ENCODE results near the gene TNFSF13B.

Gene TNFSF13B

DNA sequence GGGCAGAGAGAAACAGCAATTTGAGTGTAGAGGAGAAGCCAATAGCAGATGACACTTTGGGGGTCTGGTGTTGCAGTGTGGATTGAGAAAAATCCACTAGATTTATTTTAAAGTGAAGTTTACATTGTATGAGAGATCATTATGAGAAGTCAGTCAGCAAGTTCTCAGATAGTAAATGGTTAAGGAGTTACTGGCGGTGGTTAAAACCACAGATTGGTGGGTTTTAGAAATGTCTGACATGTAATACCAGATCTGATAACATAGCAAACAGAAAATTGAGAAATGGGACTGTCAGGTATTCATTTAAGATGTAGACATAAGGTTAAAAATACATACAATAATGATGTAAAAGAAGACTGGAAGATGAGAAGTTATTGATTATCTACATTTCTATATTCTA is 44.1 kb upstream of the TNFSF13B start:
- no peak overlapping the region for H3K4me3 ChIP-seq (ENCODE audit: low read length)
- H3K4me2 ChIP-seq (ENCODE audit: low read length): no peak overlapping the region
- H3K9ac ChIP-seq (ENCODE audit: low read length): no peak overlapping the region
- no peak for TF ChIP-seq EZH2phosphoT487 (IDR thresholded peaks at IDR 0.05; ENCODE audit: low read depth)
- TF ChIP-seq, protein P1, sequence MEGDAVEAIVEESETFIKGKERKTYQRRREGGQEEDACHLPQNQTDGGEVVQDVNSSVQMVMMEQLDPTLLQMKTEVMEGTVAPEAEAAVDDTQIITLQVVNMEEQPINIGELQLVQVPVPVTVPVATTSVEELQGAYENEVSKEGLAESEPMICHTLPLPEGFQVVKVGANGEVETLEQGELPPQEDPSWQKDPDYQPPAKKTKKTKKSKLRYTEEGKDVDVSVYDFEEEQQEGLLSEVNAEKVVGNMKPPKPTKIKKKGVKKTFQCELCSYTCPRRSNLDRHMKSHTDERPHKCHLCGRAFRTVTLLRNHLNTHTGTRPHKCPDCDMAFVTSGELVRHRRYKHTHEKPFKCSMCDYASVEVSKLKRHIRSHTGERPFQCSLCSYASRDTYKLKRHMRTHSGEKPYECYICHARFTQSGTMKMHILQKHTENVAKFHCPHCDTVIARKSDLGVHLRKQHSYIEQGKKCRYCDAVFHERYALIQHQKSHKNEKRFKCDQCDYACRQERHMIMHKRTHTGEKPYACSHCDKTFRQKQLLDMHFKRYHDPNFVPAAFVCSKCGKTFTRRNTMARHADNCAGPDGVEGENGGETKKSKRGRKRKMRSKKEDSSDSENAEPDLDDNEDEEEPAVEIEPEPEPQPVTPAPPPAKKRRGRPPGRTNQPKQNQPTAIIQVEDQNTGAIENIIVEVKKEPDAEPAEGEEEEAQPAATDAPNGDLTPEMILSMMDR (IDR thresholded peaks at IDR 0.05; ENCODE audit: low read depth, low read length): no peak
- no peaks in the 10 kb centered on the region for H3K9me3 ChIP-seq (ENCODE audit: insufficient read depth, low read length)
- no peaks in the 10 kb centered on the region for H3K27me3 ChIP-seq (ENCODE audit: low read depth, low read length)
- H4K20me1 ChIP-seq (ENCODE audit: insufficient read depth, low read length): peaks cover 40% of the 10 kb centered on the region
- peaks cover 79% of the 10 kb centered on the region for H3K79me2 ChIP-seq (ENCODE audit: low read length)
- H3K36me3 ChIP-seq (replicated peaks; ENCODE audit: low read depth, low read length): peaks cover 4% of the 10 kb centered on the region
- no peaks in the 10 kb centered on the region for H3K4me1 ChIP-seq (ENCODE audit: low read length)
- H2AFZ ChIP-seq (ENCODE audit: low read depth, low read length): no peak overlapping the region
- H3K27ac ChIP-seq (ENCODE audit: low read length): no peak overlapping the region

DNA sequence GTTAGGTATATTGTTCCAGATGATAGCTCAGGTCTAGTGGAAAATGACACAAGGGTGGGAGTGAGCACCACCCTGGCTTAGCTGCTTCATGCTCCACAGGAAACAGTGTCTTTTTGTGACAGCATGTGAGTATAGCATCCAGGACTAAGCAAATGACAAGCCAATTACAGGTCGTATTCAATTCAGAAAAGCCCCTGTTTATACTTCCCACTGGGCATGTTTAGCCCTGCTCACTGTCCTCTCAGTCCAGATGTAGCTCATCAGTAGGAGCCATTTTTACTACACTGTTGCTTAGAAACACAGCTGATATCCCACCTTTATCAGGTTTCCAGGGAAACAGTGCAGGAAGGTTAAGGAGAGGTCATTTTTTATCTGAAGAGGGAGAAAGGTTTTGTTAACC is 43.3 kb upstream of the TNFSF13B start:
- no peak overlapping the region for H3K4me3 ChIP-seq (ENCODE audit: low read length)
- no peak overlapping the region for H3K4me2 ChIP-seq (ENCODE audit: low read length)
- no peak overlapping the region for H2AFZ ChIP-seq (ENCODE audit: low read depth, low read length)
- H3K27ac ChIP-seq (ENCODE audit: low read length): no peak overlapping the region
- no peak overlapping the region for H3K9ac ChIP-seq (ENCODE audit: low read length)
- peaks cover 39% of the 10 kb centered on the region for H4K20me1 ChIP-seq (ENCODE audit: insufficient read depth, low read length)
- TF ChIP-seq, protein P1 (IDR thresholded peaks at IDR 0.05; ENCODE audit: low read depth, low read length): no peak
- no peak for TF ChIP-seq EZH2phosphoT487 (IDR thresholded peaks at IDR 0.05; ENCODE audit: low read depth)
- H3K4me1 ChIP-seq (ENCODE audit: low read length): no peaks in the 10 kb centered on the region
- no peaks in the 10 kb centered on the region for H3K9me3 ChIP-seq (ENCODE audit: insufficient read depth, low read length)
- peaks cover 72% of the 10 kb centered on the region for H3K79me2 ChIP-seq (ENCODE audit: low read length)
- H3K27me3 ChIP-seq (ENCODE audit: low read depth, low read length): no peaks in the 10 kb centered on the region
- peaks cover 4% of the 10 kb centered on the region for H3K36me3 ChIP-seq (replicated peaks; ENCODE audit: low read depth, low read length)

DNA sequence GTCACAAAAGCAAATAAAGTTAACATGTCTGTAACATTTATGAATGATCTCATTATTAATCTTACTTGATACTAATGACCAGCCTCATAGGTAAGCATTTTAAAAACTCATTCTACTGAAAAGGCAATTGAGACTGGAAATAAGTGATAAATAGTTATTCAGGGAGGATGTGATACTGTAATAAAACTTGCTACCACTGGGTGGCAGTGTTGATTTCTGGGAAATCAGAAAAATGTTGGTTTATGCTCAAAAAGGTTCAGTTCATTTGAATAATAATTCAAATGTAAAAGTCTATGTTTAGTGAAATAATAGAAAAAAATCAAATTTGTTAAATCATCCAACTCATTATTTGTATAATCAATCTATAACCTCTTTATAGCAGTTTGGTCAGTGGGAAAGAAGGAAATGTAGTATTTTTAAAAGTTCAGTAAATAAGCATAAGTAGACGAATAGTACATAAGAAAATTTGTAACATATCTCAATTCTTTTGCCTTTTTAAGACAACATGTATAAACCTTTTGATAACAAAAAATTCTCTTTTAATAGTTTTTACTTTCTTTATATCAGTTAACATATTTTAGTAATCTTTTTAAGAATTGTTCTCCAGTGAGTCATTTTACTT is 41.8 kb upstream of the TNFSF13B start:
- H3K79me2 ChIP-seq (ENCODE audit: low read length): peaks cover 59% of the 10 kb centered on the region
- H3K27ac ChIP-seq (ENCODE audit: low read length): no peak overlapping the region
- no peak for TF ChIP-seq EZH2phosphoT487 (IDR thresholded peaks at IDR 0.05; ENCODE audit: low read depth)
- TF ChIP-seq, protein P1 (IDR thresholded peaks at IDR 0.05; ENCODE audit: low read depth, low read length): peak; percentile 89
- no peak overlapping the region for H3K9ac ChIP-seq (ENCODE audit: low read length)
- no peaks in the 10 kb centered on the region for H3K9me3 ChIP-seq (ENCODE audit: insufficient read depth, low read length)
- H2AFZ ChIP-seq (ENCODE audit: low read depth, low read length): no peak overlapping the region
- peaks cover 4% of the 10 kb centered on the region for H3K36me3 ChIP-seq (replicated peaks; ENCODE audit: low read depth, low read length)
- H3K4me2 ChIP-seq (ENCODE audit: low read length): no peak overlapping the region
- H3K4me1 ChIP-seq (ENCODE audit: low read length): no peaks in the 10 kb centered on the region
- H3K4me3 ChIP-seq (ENCODE audit: low read length): no peak overlapping the region
- H4K20me1 ChIP-seq (ENCODE audit: insufficient read depth, low read length): peaks cover 41% of the 10 kb centered on the region
- no peaks in the 10 kb centered on the region for H3K27me3 ChIP-seq (ENCODE audit: low read depth, low read length)

DNA sequence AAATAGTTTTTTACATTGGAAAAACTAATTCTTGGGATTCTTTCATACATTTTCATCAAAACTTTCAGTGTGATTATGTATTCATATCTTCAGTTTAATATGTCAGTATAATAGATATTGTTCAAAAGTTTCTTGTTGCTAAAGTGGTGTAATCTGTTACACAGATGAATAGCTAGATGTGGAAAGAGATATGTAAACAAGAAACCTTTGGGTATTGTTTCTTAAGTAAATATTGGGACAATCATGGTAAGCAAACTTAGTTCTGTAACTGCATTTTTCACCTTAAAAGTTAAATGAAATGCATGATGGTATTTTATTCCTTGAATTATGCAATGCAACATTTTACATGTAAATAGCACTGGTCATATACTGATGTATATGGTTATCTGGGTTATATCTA is 39.1 kb upstream of the TNFSF13B start:
- no peak for TF ChIP-seq EZH2phosphoT487 (IDR thresholded peaks at IDR 0.05; ENCODE audit: low read depth)
- TF ChIP-seq, protein P1 (IDR thresholded peaks at IDR 0.05; ENCODE audit: low read depth, low read length): no peak
- Histone ChIP-seq H4K20me1 (ENCODE audit: insufficient read depth, low read length) (peaks cover 24% of the 10 kb centered on the region), H3K79me2 (ENCODE audit: low read length) (peaks cover 33% of the 10 kb centered on the region)

More for the DNA sequence above, 39.1 kb upstream of the TNFSF13B start:
- Histone ChIP-seq H3K27me3 (ENCODE audit: low read depth, low read length) (no peaks in the 10 kb centered on the region), H3K9me3 (ENCODE audit: insufficient read depth, low read length) (no peaks in the 10 kb centered on the region), H3K27ac (ENCODE audit: low read length) (no peak overlapping the region), H2AFZ (ENCODE audit: low read depth, low read length) (no peak overlapping the region), H3K4me3 (ENCODE audit: low read length) (no peak overlapping the region), H3K9ac (ENCODE audit: low read length) (no peak overlapping the region), H3K36me3 (replicated peaks; ENCODE audit: low read depth, low read length) (peaks cover 11% of the 10 kb centered on the region), H3K4me2 (ENCODE audit: low read length) (no peak overlapping the region), H3K4me1 (ENCODE audit: low read length) (no peaks in the 10 kb centered on the region)
